Measurements from ENCODE around the gene CDC42BPG.

The CDC42BPG gene

GRCh38 chr11:64844330-64845128, at the start of gene CDC42BPG:
Gene CDC42BPG, minus strand, starts transcription at chr11:64844653. Its CDS starts 84 bp downstream, at chr11:64844569.
- peak within 1 kb of the TSS; percentile 55 to 70 (median 63); a peak in 18 of 22 replicates for H3K9ac ChIP-seq
- H3K4me3 ChIP-seq, result peak within 1 kb of the TSS; percentile 38 to 71 (median 57)
- peaks cover 36 to 60% (median 53%) of the 10 kb centered on the region in 10 experiments for H3K4me1 ChIP-seq
- peak within 1 kb of the TSS; percentile 67 to 91 (median 83) for H3K4me2 ChIP-seq
- no peaks in the 10 kb centered on the region for H3K36me3 ChIP-seq
- H3K27ac ChIP-seq, result peak within 1 kb of the TSS in 6 of 11 experiments; percentile 34 to 54 (median 44); a peak in 9 of 22 replicates
- H3K27me3 ChIP-seq, result peaks cover 0 to 19% (median 8%) of the 10 kb centered on the region in 11 experiments; a peak in 14 of 22 replicates
- no peak for TF ChIP-seq Cebpa-rat (IDR thresholded peaks at IDR 0.05)
- H3K9me3 ChIP-seq (replicated peaks in 1 of 11), result no peaks in the 10 kb centered on the region
- peaks cover 0 to 12% (median 0%) of the 10 kb centered on the region in 11 experiments; a peak in 3 of 22 replicates for H4K20me1 ChIP-seq

- Histone ChIP-seq H3K4me2 (peak overlapping the region; percentile 78 to 97 (median 91)), H3K36me3 (peaks cover 20 to 41% (median 29%) of the 10 kb centered on the region in 11 experiments), H3K4me3 (peak overlapping the region in 2 of 10 experiments; percentile 3 to 8; a peak in 2 of 20 replicates), H3K27me3 (no peaks in the 10 kb centered on the region), H3K4me1 (peaks cover 37 to 90% (median 74%) of the 10 kb centered on the region in 10 experiments), H3K27ac (peak overlapping the region in 10 of 11 experiments; percentile 27 to 83 (median 72); a peak in 19 of 22 replicates), H3K9me3 (replicated peaks in 1 of 11) (no peaks in the 10 kb centered on the region), H4K20me1 (peaks cover 0 to 9% (median 0%) of the 10 kb centered on the region in 11 experiments; a peak in 3 of 22 replicates), H3K9ac (peak overlapping the region; percentile 25 to 77 (median 63); a peak in 20 of 22 replicates)
- TF ChIP-seq Cebpa-rat (IDR thresholded peaks at IDR 0.05), result no peak
Observed at GRCh38 chr11:64893194-64894069, 49.0 kb upstream of the CDC42BPG start.

GRCh38 chr11:64892838-64893193, 48.4 kb upstream of the CDC42BPG start:
- Histone ChIP-seq H3K9me3 (replicated peaks in 1 of 11) (no peaks in the 10 kb centered on the region), H4K20me1 (peaks cover 0 to 9% (median 0%) of the 10 kb centered on the region in 11 experiments; a peak in 3 of 22 replicates), H3K27ac (peak overlapping the region in 10 of 11 experiments; percentile 27 to 83 (median 72); a peak in 18 of 22 replicates), H3K4me3 (peak overlapping the region in 2 of 10 experiments; percentile 3 to 29; a peak in 1 of 20 replicates), H3K36me3 (peaks cover 14 to 34% (median 23%) of the 10 kb centered on the region in 11 experiments), H3K4me1 (peaks cover 43 to 94% (median 80%) of the 10 kb centered on the region in 10 experiments), H3K4me2 (peak overlapping the region; percentile 78 to 97 (median 91)), H3K9ac (peak overlapping the region; percentile 22 to 77 (median 63); a peak in 20 of 22 replicates), H3K27me3 (no peaks in the 10 kb centered on the region)
- TF ChIP-seq Cebpa-rat (IDR thresholded peaks at IDR 0.05), result no peak

GRCh38 chr11:64892411-64892831, 48.0 kb upstream of the CDC42BPG start:
- peaks cover 47 to 94% (median 82%) of the 10 kb centered on the region in 10 experiments for H3K4me1 ChIP-seq
- H3K9me3 ChIP-seq (replicated peaks in 1 of 11), result no peaks in the 10 kb centered on the region
- H3K36me3 ChIP-seq, result peaks cover 10 to 30% (median 19%) of the 10 kb centered on the region in 11 experiments
- H3K27ac ChIP-seq, result peak overlapping the region in 10 of 11 experiments; percentile 27 to 83 (median 72); a peak in 18 of 22 replicates
- H4K20me1 ChIP-seq, result peaks cover 0 to 9% (median 0%) of the 10 kb centered on the region in 11 experiments; a peak in 3 of 22 replicates
- peak overlapping the region in 2 of 10 experiments; percentile 3 to 29; a peak in 1 of 20 replicates for H3K4me3 ChIP-seq
- TF ChIP-seq Cebpa-rat (IDR thresholded peaks at IDR 0.05), result no peak
- peak overlapping the region; percentile 78 to 97 (median 91) for H3K4me2 ChIP-seq
- H3K27me3 ChIP-seq, result no peaks in the 10 kb centered on the region
- H3K9ac ChIP-seq, result peak overlapping the region; percentile 22 to 77 (median 63); a peak in 20 of 22 replicates

- TF ChIP-seq Cebpa-rat (IDR thresholded peaks at IDR 0.05), result no peak
- Histone ChIP-seq H3K4me1 (peaks cover 52 to 94% (median 83%) of the 10 kb centered on the region in 10 experiments), H3K9me3 (replicated peaks in 1 of 11) (no peaks in the 10 kb centered on the region), H3K27ac (peak overlapping the region in 8 of 11 experiments; percentile 68 to 83 (median 74); a peak in 16 of 22 replicates), H3K9ac (peak overlapping the region in 8 of 11 experiments; percentile 57 to 77 (median 68); a peak in 16 of 22 replicates), H3K36me3 (peaks cover 7 to 25% (median 14%) of the 10 kb centered on the region in 11 experiments; a peak in 20 of 22 replicates), H3K27me3 (no peaks in the 10 kb centered on the region), H3K4me2 (peak overlapping the region; percentile 78 to 97 (median 91); a peak in 21 of 22 replicates), H4K20me1 (peaks cover 0 to 7% (median 0%) of the 10 kb centered on the region in 11 experiments; a peak in 3 of 22 replicates), H3K4me3 (no peak overlapping the region)
Observed at GRCh38 chr11:64891880-64892279, 47.4 kb upstream of the CDC42BPG start.

- H3K9ac ChIP-seq, result peak overlapping the region in 7 of 11 experiments; percentile 59 to 77 (median 69); a peak in 12 of 22 replicates
Observed at GRCh38 chr11:64891215-64891848, 46.9 kb upstream of the CDC42BPG start.

GRCh38 chr11:64890522-64890939, 46.1 kb upstream of the CDC42BPG start:
- TF ChIP-seq Cebpa-rat (IDR thresholded peaks at IDR 0.05), result no peak
- H3K36me3 ChIP-seq, result peaks cover 0 to 12% (median 7%) of the 10 kb centered on the region in 11 experiments; a peak in 12 of 22 replicates
- H3K9ac ChIP-seq, result peak overlapping the region in 5 of 11 experiments; percentile 12 to 77 (median 25); a peak in 5 of 22 replicates
- no peaks in the 10 kb centered on the region for H3K27me3 ChIP-seq
- no peaks in the 10 kb centered on the region for H3K9me3 ChIP-seq (replicated peaks in 1 of 11)
- peaks cover 0 to under 1% (median 0%) of the 10 kb centered on the region in 11 experiments; a peak in 3 of 22 replicates for H4K20me1 ChIP-seq
- peaks cover 63 to 93% (median 89%) of the 10 kb centered on the region in 10 experiments for H3K4me1 ChIP-seq
- peak overlapping the region in 7 of 11 experiments; percentile 12 to 83 (median 74); a peak in 7 of 22 replicates for H3K27ac ChIP-seq
- no peak overlapping the region for H3K4me3 ChIP-seq
- H3K4me2 ChIP-seq, result peak overlapping the region in 9 of 11 experiments; percentile 85 to 97 (median 92); a peak in 18 of 22 replicates

More at GRCh38 chr11:64891215-64891848, 46.9 kb upstream of the CDC42BPG start:
- Histone ChIP-seq H4K20me1 (peaks cover 0 to 7% (median 0%) of the 10 kb centered on the region in 11 experiments; a peak in 3 of 22 replicates), H3K36me3 (peaks cover 6 to 20% (median 11%) of the 10 kb centered on the region in 11 experiments; a peak in 17 of 22 replicates), H3K27ac (peak overlapping the region in 8 of 11 experiments; percentile 68 to 83 (median 74); a peak in 12 of 22 replicates), H3K4me2 (peak overlapping the region in 10 of 11 experiments; percentile 83 to 97 (median 92); a peak in 19 of 22 replicates), H3K27me3 (no peaks in the 10 kb centered on the region), H3K9me3 (replicated peaks in 1 of 11) (no peaks in the 10 kb centered on the region), H3K4me3 (no peak overlapping the region), H3K4me1 (peaks cover 55 to 89% (median 82%) of the 10 kb centered on the region in 10 experiments)
- no peak for TF ChIP-seq Cebpa-rat (IDR thresholded peaks at IDR 0.05)

All from BLaER1 treated with 17β-estradiol and CSF1 and Interleukin-3, amounts not matched to agents 10 nM and 100 nM (cell line).